ENCODE results near the gene NRXN3.

NRXN3 gene

DNA sequence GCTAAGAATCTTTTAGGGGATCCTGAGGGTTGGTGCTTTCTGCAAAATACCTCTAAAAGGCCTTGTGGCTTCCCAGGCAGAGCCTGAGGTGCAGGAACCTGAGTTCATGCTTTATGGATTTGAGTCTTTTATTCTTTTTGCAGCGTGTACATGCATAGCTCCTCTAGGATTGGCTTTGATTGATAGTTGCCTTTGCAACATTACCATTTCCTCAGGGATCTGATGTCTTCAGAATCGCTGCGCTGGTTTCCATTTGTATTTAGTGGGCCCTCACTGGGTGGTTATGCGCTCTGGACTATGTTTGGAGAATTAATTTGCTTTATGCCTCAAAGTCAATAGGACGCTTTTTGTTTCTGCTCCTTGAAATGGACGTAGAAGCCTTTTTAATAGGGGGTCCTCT is 16.1 kb downstream of the NRXN3 start:
- H3K27me3 Mint-ChIP-seq (ENCODE audit: low read depth) = peaks cover 30% of the 10 kb centered on the region
- H3K27ac Mint-ChIP-seq = no peak overlapping the region
- no peaks in the 10 kb centered on the region for H3K4me1 Mint-ChIP-seq
- TF ChIP-seq CTCF (IDR thresholded peaks at IDR 0.05; ENCODE audit: unreplicated experiment in 3 of 3) = no peak
- no peaks in the 10 kb centered on the region for H3K36me3 Mint-ChIP-seq (ENCODE audit: low read depth)
- H3K9me3 Mint-ChIP-seq = no peaks in the 10 kb centered on the region
- no peak overlapping the region for H3K4me3 Mint-ChIP-seq

DNA sequence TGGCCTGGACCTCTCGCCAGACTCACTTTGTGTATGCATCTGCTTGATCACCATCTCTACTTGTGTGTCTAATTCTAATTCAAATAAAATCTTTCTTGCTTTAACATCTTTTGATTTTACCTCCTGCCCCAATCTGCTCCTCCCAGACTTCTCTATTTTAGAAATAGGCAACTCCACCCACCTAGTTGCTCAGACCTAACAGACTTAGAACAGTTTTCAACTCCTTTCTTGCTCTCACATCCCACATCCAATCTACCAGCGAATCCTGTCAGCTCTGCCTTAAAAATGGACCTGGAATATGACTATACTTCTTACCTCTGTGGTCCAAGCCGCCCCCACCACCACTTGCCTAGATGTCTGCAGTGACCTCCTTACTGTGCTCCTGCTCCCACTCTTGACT is 18.7 kb downstream of the NRXN3 start:
- Mint-ChIP-seq H3K27me3 (ENCODE audit: low read depth) (peaks cover 31% of the 10 kb centered on the region), H3K36me3 (ENCODE audit: low read depth) (no peaks in the 10 kb centered on the region), H3K4me3 (no peak overlapping the region), H3K27ac (no peak overlapping the region), H3K9me3 (peaks cover 3% of the 10 kb centered on the region), H3K4me1 (no peaks in the 10 kb centered on the region)
- TF ChIP-seq CTCF (IDR thresholded peaks at IDR 0.05; ENCODE audit: unreplicated experiment in 3 of 3) = no peak

DNA sequence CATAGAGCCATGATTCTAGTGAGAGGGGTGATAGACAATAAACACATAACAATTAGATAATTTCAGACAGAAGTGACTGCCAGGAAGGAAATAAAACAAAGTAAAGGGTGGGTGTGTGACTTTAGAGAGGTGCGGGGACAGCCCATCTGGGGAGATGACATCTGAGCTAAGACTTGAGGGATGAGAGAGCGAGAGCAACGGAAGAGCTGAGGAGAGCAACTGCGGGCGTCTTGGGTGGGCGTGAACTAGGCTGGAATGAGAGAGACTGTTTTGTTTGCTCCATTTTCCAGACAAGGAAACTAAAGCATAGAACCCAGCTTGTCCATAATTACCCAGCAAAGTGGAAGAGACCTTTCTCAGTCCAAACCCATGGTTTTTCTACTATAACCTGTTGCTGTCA is 25.3 kb downstream of the NRXN3 start:
- H3K4me1 Mint-ChIP-seq = no peaks in the 10 kb centered on the region
- H3K27ac Mint-ChIP-seq = no peak overlapping the region
- no peak for TF ChIP-seq CTCF (IDR thresholded peaks at IDR 0.05; ENCODE audit: unreplicated experiment in 3 of 3)
- peaks cover 26% of the 10 kb centered on the region for H3K27me3 Mint-ChIP-seq (ENCODE audit: low read depth)
- H3K4me3 Mint-ChIP-seq = no peak overlapping the region
- peaks cover 3% of the 10 kb centered on the region for H3K9me3 Mint-ChIP-seq
- no peaks in the 10 kb centered on the region for H3K36me3 Mint-ChIP-seq (ENCODE audit: low read depth)

DNA sequence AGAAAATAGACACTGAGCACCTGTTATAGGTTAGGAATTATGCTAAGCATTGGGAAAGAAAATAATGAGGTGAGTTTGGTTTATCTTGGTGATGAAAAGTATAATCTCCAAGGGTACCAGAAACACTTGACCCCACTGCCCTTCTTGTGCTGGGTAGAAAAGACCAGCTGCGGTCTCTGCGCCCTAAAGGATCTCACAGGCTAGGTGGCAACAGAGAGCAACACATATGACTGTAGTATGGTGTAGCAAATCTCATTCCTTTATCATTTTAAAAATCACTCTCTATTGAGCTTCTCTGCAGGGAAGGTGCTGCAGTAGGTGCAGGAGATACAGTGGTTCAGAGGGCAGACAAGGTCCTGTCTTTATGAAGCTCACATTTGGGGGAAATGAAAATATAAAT is 26.1 kb downstream of the NRXN3 start:
- H3K27ac Mint-ChIP-seq = no peak overlapping the region
- TF ChIP-seq CTCF (IDR thresholded peaks at IDR 0.05; ENCODE audit: unreplicated experiment in 3 of 3) = no peak
- H3K27me3 Mint-ChIP-seq (ENCODE audit: low read depth) = peaks cover 24% of the 10 kb centered on the region
- H3K4me3 Mint-ChIP-seq = no peak overlapping the region
- H3K4me1 Mint-ChIP-seq = no peaks in the 10 kb centered on the region
- peaks cover 3% of the 10 kb centered on the region for H3K9me3 Mint-ChIP-seq
- no peaks in the 10 kb centered on the region for H3K36me3 Mint-ChIP-seq (ENCODE audit: low read depth)

GRCh38 chr14:78197051-78197450 is 26.9 kb downstream of the NRXN3 start:
- no peaks in the 10 kb centered on the region for H3K4me1 Mint-ChIP-seq
- H3K36me3 Mint-ChIP-seq (ENCODE audit: low read depth) = no peaks in the 10 kb centered on the region
- no peak overlapping the region for H3K27ac Mint-ChIP-seq
- H3K4me3 Mint-ChIP-seq = no peak overlapping the region
- no peak for TF ChIP-seq CTCF (IDR thresholded peaks at IDR 0.05; ENCODE audit: unreplicated experiment in 3 of 3)
- peaks cover 3% of the 10 kb centered on the region for H3K9me3 Mint-ChIP-seq
- peaks cover 20% of the 10 kb centered on the region for H3K27me3 Mint-ChIP-seq (ENCODE audit: low read depth)

DNA sequence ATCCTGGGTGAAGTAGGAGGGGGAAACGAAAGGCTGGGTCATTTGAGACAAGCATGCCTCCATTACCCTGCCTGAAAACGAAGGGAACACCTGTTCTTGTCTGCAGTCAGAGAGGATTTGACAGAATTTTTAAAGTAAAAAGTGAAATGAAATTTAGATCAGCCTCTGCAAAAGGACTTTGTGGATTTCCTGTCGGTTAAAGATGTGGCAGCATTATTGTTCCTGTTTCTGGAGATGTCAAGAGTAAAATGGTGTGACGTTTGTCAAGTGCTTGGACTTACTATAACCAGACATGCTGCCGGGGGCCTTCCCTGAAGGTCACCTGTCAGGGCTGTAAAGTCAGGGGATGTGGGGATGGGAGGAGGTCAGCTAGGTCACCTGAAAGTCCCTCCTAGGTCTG is 32.0 kb downstream of the NRXN3 start:
- Mint-ChIP-seq H3K4me3 (no peak overlapping the region), H3K27ac (no peak overlapping the region), H3K4me1 (no peaks in the 10 kb centered on the region), H3K9me3 (no peaks in the 10 kb centered on the region), H3K36me3 (ENCODE audit: low read depth) (no peaks in the 10 kb centered on the region), H3K27me3 (ENCODE audit: low read depth) (peaks cover 11% of the 10 kb centered on the region)
- no peak for TF ChIP-seq CTCF (IDR thresholded peaks at IDR 0.05; ENCODE audit: unreplicated experiment in 3 of 3)
